GM19023 (cell line): ENCODE results near the gene THBD.
"Not testable (repeated sequence)": the region's sequence is repeated elsewhere in the genome, so short reads cannot be mapped to it uniquely, and the experiment has no call there.

Experiments
- ATAC-seq: cut with Tn5 transposase; IDR thresholded peaks from one replicate; pipeline ENCODE4 v1.9.1; 2021; ENCODE audit warnings: mild to moderate bottlenecking, moderate library complexity; ENCODE audit not compliant: unreplicated experiment

Gene THBD

DNA sequence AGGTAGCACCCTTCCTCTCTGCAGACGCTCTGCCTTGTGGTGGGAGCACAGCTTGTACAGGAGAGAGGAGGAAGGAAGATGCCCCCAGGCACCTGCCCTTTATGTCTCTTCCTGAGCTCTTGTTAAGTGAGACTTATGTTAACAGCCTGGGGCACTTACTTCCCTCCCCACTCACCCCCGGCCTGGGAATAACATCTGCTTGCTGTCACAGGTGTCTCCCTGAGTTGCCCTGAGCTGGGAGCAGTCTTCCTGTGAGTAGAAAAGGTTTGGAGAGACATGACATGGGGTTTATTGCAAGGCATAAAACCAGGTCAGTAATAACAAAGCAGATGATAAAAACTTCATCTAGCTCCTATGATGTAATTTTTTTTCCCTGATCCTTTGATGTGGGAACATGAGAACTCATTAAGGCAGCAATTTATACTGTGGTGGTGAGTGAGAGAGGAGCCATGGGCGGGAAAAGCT is 12.4 kb downstream of the THBD start:
- no peak for ATAC-seq

DNA sequence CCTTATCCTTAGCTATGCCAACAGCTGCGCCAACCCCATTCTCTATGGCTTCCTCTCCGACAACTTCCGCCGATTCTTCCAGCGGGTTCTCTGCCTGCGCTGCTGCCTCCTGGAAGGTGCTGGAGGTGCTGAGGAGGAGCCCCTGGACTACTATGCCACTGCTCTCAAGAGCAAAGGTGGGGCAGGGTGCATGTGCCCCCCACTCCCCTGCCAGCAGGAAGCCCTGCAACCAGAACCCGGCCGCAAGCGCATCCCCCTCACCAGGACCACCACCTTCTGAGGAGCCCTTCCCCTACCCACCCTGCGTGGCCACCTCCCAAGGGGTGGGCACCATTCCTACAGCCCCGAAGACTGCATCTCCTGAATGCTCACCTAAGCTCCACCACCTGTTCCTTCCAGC is 13.1 kb downstream of the THBD start:
- ATAC-seq: no peak

DNA sequence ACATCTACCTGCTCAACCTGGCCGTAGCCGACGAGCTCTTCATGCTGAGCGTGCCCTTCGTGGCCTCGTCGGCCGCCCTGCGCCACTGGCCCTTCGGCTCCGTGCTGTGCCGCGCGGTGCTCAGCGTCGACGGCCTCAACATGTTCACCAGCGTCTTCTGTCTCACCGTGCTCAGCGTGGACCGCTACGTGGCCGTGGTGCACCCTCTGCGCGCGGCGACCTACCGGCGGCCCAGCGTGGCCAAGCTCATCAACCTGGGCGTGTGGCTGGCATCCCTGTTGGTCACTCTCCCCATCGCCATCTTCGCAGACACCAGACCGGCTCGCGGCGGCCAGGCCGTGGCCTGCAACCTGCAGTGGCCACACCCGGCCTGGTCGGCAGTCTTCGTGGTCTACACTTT is 13.7 kb downstream of the THBD start:
- no peak for ATAC-seq

DNA sequence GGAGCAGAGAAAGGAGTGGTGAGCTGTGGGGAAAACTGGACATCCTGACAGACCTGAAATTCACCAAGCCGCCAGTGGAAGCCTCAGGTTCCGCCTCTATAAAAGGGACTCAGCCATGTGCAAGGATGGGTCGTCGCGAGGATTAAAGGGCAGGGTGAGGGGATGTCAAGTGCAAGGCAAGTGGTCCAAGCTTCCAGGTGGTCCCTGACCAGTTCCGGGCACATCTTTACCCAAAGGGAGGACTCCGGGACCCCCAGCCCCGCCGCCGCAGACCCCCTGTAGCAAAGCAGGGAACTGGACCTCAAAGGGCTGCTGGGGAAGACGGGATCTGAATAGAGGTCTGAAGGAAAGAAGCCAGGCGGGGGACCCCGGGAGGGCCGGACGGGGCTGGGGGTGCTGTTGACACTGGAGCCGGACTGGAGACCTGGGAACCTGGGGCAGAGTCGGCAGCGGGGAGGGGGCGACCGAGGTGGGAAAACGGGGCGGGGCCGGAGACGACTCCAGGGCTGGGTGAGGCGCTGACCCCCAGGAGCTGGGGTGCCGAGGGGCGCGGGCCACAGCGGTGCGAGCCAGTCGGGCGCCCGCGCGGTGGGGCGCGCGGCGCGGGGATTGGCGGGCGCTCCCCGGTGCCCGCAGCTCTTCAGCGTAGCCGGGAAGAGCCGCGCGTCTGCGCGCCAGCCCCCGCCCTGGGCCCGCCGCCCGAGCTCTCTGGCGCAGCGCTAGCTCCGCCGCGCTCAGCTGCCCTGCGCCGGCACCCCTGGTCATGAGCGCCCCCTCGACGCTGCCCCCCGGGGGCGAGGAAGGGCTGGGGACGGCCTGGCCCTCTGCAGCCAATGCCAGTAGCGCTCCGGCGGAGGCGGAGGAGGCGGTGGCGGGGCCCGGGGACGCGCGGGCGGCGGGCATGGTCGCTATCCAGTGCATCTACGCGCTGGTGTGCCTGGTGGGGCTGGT is 14.5 kb downstream of the THBD start, which contains the start of gene SSTR4:
Gene SSTR4, plus strand, starts transcription at position 592 of the 951 bp plus-strand sequence. Its CDS starts 172 bp downstream, at position 764.
- no peak for ATAC-seq

DNA sequence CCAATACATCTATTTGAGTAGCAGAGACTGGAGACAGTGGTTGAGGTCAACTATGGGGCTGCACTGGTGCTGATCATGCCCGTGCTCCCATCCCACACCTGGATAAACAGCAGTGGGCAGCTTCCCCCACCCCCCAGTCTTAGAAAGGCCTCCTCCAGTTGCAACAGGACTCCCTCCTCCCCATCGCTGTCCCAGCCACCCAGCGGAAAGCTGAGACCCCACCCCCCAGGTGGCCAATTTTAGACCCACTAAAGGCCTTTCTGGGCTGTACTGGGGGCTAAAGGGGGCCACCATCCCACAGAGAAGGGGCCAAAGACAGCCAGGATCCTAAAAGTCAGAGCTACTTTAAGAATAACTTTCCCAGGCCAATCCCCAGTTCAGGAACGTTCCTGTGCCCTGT is 15.6 kb downstream of the THBD start:
- no peak for ATAC-seq

DNA sequence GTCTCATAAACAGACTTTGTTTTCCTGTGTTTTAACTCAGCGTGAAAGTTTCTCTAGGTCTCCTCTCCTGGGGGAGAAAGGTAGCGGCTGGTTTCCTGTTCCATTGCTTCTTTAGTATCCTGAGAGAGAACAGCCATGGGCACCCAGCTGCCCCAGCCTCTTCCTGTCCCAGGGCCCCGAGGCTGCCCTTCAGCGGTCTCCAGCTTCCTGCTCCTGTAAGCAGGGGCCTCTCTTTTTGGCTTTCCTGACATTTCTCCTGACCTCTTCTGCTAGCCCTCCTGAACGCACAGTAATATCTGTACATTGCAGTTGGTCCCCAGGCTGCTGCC is 16.8 kb downstream of the THBD start:
- ATAC-seq: no peak

DNA sequence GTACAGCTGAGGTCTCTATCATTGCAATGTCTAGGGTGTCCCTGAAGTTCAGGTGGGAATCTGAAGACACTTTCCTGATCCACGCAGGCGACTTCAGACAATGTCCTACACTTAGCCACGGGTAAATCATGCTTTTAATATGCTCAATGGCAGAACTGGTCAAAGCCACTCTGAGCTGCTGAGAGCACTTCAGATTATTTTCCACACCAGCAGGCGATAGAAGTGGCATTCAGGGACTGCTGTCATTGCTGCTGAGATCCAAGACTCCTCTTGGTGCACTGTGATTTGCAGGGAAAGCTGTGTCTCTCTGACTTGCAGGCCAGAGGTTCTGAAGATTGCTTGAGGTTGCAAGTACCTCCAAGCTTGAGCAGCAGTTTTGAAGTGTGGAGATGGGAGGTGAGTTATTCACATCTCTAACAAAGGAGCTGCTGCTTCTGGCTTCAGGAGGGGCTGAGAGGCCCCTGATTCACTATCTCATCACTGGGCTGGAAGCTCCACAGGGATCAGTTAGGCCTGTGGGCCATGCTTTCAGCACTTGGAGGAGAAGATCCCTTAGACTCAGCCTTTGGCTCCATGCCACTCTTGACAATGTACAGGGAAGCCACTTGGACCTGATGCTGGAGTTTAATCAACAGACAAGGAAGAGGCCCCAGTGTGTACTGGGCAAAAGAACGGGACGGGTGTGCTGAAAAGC is 17.3 kb downstream of the THBD start:
- ATAC-seq: no peak

DNA sequence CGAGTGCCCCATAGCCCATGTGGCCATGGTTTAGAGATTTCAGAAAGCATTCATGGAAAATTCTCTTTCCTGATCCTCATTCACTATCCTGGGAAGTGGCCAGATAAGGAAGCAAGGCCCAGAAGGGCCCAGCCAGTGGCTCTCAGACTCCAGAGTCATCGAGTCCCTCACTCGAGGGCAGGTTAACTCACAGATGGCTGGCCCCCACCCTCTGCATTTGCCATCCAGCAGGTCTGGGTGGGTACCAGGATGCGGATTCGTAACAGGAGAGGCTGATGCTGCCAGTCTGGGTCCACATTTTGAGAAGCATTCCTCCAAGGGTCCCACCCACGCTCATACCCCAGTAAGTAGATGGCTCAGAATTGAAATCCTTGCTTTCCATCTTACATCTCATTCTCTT is 18.1 kb downstream of the THBD start:
- ATAC-seq: no peak

DNA sequence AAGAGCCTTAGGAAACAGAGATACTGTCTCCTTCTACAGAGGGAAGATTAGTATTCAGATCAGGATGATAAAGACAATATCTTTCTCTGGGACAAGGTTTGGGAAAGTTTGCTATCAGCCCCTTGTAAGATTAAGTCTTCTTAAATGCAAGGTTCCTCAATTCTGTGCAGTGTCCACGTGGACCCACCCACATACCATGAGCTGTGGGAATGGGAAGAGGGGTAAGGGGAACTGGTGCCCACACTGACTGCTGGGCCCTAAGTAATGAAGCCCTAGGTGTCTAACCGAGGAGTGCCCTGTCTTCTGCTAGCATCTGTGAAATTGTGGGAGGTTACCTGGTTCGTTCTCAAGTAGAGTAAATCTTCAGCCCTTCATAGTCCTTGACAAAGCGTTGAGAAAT is 20.1 kb downstream of the THBD start:
- no peak for ATAC-seq

DNA sequence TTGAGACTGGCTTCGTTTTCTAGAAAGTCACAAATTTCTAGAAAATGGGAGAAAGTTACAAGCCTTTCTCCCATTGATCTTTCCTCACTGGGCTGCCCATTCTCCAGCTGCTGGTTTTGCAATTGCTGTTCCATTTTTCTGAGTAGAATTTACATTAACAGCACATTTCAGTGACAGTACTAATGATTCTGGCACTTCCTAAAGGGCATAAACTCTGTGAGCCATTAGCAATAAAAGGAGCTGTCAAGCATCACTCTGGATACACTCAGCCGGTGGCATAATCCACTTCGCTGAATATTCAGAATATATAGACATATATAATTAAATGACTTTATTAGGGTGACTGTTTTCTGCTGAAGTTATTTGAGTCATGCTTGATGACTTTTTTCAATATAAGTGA is 21.1 kb downstream of the THBD start:
- ATAC-seq: no peak

DNA sequence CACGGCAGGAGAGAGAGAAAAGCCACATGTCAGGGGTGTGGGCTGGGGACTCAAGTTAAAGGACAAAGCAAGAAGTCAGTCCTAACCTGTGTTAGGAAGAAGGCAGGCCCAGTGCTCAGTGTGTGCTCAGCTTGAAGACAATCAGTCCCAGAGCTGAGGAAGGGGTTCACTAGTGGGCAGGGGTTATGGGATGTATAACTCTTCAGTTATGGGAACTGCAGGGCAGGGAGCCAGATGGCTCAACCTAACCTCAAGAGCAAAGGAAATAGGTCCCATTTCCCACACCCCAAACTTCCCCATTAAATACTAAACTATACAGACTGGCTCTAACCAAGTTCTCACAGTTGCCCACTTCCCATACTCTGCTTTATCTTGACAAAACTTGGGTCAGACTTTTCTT is 21.8 kb downstream of the THBD start:
- no peak for ATAC-seq

DNA sequence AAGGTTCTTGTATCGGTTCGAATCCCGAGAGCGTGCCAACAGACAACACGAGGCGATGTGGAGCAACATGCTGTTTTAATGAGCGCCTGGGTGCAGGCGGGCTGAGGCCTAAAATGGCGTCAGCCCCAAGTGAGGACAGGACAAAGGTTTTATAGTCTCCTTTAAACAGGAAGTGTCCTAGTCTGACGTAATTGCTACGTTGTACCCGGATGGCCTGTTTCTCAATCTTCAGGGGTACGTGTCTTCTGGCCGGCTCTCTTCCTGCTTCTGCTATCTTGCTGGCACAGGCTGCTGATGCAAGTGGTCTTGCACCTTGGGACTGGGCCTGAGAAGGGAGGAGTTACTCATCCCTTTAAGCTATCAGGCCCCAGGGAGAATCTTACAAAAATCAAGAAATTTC is 24.0 kb downstream of the THBD start:
- ATAC-seq: not testable (repeated sequence)

DNA sequence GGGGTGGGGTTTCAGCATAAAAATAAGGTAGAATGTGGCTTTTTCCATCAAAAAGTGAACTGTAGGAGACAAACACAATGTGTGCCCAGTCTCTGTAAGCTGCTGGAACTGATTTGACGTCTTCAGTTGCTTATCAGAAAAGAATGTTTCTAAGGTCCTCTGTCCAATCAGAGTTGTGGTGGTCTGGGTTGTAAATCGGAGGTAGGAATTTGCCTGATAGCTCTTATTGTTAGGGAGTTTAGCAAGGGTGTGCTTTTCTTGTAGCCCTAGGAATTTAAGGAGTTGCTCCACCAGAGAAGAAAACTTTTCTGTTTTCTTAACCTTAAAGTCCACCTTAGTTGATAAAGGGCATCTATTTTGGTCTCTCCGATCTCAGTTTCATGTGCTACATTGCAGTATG is 24.8 kb downstream of the THBD start:
- ATAC-seq: no peak

DNA sequence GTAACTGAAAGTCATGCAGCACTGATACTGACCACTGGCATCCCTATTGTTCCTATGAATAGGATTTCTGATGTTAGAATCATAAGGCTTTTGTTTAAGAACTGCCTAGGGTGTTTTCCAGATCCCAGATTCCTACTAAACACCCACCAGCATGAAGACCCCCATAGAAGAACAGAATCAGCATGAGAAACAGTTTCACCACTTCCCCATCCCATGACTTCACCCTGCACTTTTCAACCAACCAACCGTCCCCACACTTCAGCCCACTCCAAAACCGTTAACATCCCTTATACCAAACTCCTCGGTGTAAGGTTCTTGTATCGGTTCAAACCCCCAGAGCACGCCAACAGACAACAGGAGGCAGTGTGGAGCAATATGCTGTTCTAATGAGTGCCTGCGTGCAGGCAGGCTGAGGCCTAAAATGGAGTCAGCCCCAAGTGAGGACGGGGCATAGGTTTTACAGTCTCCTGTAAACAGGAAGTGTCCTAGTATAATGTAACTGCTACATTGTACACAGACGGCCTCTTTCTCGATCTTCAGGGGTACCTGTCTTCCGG is 25.8 kb downstream of the THBD start:
- ATAC-seq: no peak

DNA sequence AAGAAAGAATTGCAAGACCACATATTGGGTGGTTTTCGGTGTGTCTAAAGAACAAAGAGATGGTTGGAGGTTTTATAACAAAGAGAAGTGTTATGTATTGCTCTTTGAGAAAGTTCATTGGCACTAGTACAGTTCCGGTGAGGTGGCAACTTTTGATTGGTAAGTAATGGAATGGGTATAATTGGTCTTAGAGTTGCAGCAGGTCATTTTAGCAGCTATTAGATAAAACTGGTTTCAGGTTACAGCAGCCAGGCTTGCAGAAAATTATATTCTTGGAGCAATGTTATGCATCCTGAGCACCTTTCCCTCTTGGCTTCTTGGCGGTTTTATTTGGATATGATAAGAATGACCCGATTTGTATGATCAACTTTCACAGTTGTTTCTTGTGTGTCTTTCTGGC is 26.6 kb downstream of the THBD start:
- no peak for ATAC-seq

DNA sequence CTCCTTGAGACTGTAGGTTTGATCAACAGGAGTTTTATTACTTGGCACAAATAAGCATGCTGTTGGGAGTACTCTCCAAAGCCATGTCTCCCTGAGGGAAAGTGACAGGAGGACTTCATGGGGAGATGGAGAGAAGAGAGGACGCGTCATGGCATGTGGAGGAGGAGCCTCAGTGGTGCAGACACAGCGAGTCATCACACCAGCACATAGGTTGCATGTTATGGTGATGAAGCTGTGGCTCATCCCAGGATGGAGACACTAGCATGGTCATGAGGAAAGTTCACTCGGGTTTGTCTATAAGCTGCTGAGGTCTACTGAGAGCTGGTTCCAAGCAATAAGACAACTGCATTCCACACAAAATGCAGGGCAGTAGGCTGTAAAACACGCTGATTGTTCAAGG is 27.5 kb downstream of the THBD start:
- no peak for ATAC-seq

DNA sequence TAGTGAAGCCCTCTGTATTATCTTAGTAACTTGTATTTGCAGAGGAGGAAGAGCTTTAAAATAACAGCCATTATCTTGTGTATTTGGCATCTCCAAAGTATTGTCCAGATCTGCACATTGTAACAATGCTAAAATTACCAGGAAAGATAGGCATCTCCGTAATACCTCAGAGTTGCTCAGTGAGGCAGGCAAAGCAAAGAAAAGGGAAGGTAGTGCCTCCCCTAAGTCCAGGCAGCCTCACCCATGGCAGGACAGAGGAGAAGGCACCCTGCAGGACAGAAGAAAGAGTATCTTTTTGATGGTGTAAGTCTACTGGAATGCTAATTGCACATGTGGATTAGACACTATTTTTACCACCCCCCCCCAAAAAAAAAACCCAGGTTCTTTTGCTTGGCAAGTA is 27.9 kb downstream of the THBD start:
- no peak for ATAC-seq

DNA sequence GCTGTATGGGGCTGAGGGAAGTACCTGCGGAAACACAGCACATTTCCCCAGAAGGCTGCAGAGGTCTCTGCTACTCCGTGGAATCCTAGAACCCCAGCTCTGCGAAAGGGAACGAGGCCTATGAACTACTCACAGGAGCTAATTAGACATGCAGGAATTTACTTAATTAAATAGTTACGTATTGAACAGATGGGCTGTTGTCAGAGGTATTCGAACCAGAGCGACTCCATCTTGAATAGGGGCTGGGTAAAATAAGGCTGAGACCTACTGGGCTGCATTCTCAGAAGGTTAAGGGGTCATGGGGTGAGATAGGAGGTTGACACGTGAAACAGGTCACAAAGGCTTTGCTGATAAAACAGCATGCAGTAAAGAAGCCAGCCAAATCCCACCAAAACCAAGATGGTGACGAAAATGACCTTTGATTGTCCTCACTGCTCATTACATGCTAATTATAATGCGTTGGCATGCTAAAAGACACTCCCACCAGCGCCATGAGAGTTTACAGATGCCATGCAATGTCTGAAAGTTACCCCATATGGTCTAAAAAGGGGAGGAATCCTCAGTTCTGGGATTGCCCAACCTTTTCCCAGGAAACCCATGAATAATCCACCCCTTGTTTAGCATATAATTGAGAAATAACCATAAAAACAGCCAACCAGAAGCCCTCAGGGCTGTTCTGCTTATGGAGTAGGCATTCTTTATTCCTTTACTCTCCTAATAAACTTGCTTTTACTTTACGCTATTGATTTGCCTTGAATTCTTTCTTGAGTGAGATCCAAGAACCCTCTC is 29.0 kb downstream of the THBD start:
- no peak for ATAC-seq

DNA sequence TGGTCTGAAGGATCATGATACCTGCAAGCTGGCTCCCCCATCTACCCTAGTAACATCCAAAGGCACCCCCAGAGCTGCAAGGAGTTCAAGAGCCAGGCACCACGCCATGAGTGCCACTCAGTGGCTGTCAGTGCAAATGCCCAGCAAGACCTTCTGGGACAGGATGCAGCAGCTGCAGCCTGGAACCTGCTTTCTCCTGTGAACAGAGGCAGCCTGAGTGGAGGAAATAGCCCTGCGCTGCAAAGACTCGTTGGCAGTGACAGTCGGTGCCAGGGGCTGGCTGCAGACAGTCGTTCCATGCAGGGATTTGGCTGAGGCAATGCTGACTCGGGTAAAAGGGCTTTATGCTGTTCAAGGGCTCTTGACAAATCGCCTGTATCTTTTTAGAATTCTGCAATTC is 30.1 kb downstream of the THBD start:
- ATAC-seq: no peak

DNA sequence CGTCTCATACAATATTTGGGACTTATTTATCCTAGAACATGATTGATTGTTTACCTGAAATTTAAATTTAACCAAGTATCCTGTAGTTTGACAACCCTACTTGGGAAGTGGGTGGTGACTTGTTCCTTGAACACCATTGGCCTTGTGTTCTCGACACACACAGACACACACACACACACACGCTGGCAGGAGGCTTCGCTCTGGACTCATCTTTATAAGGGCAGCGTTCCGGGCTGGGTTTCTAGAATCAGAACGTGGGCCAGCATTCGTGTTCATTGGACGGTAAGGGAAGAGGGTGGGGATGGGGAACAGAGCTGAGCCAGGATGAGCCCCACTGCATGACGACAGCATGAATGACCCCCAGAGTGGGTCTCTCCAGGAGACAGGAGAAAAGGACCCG is 30.5 kb downstream of the THBD start:
- ATAC-seq: no peak

DNA sequence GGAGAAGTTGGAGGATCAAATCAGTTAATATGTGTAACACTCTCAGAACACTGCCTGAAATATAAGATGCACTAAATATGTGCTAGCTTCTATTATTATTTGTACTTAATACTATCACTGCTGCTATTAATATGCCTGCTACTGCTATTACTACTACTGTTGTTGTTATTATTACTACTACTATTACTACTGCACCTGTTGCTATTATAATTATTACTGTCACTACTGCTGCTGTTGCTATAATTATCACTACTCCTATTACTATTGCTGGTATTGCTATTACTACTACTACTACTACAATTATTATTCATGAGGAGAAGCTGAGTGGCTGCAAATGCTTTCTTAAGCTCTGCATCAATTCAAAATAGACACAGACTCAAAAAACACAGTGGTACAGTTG is 31.0 kb downstream of the THBD start:
- ATAC-seq: no peak
